Loucy (cell line): Measurements from ENCODE around the gene BRD1.

Experiments
- H2AFZ ChIP-seq: fragments of 200-600 bp; sonication (generic); 2 replicates; pipeline ENCODE4 v1.6.0; 2016; ENCODE audit warnings: antibody characterized with exemption, mild to moderate bottlenecking, low read length, moderate library complexity
- H3F3A ChIP-seq: fragments of 200-600 bp; 2 replicates; pipeline ENCODE4 v1.6.0; 2016; ENCODE audit warnings: antibody characterized with exemption, low read depth, mild to moderate bottlenecking
- H3K27me3 ChIP-seq: fragments of 200-600 bp; sonication (generic); 2 replicates; pipeline ENCODE4 v1.6.1; 2014; ENCODE audit warnings: low read length, mild to moderate bottlenecking; ENCODE audit not compliant: insufficient read depth, poor library complexity, severe bottlenecking
- H3K36me3 ChIP-seq: fragments of 200-600 bp; sonication (generic); 2 replicates; pipeline ENCODE4 v1.6.1; 2016; ENCODE audit warnings: low read length; ENCODE audit not compliant: insufficient read depth
- H3K4me1 ChIP-seq: fragments of 200-600 bp; sonication (generic); 2 replicates; pipeline ENCODE4 v1.5.1; 2014; ENCODE audit warnings: low read length, mild to moderate bottlenecking; ENCODE audit not compliant: insufficient read depth, poor library complexity, severe bottlenecking
- H3K4me2 ChIP-seq: fragments of 200-600 bp; sonication (generic); 2 replicates; pipeline ENCODE4 v1.6.0; 2014; ENCODE audit warnings: antibody characterized with exemption, low read length, low read depth, mild to moderate bottlenecking; ENCODE audit not compliant: poor library complexity, severe bottlenecking
- H3K4me3 ChIP-seq: fragments of 200-600 bp; sonication (generic); 2 replicates; pipeline ENCODE4 v1.5.1; 2014; ENCODE audit warnings: low read length, mild to moderate bottlenecking, mixed read lengths; ENCODE audit not compliant: poor library complexity, severe bottlenecking
- H3K79me2 ChIP-seq: fragments of 200-600 bp; sonication (generic); 2 replicates; pipeline ENCODE4 v1.6.1; 2014; ENCODE audit warnings: low read length; ENCODE audit not compliant: insufficient read depth
- H3K9ac ChIP-seq: fragments of 200-600 bp; sonication (generic); 2 replicates; pipeline ENCODE4 v1.6.0; 2014; ENCODE audit warnings: mild to moderate bottlenecking, low read depth, low read length, moderate library complexity; ENCODE audit not compliant: poor library complexity, severe bottlenecking
- H3K9me2 ChIP-seq: fragments of 200-600 bp; sonication (generic); replicated peaks from 2 replicates; pipeline ENCODE4 v1.6.1; 2016; ENCODE audit warnings: low read depth, low read length, mixed read lengths
- H3K9me3 ChIP-seq: fragments of 200-600 bp; sonication (generic); 2 replicates; pipeline ENCODE4 v1.6.1; 2014; ENCODE audit warnings: mild to moderate bottlenecking, antibody characterized with exemption, low read length, low read depth; ENCODE audit not compliant: insufficient read depth
- H4K20me1 ChIP-seq: fragments of 200-600 bp; sonication (generic); 2 replicates; pipeline ENCODE4 v1.6.0; 2014; ENCODE audit warnings: antibody characterized with exemption, low read length, mild to moderate bottlenecking; ENCODE audit not compliant: insufficient read depth, poor library complexity, severe bottlenecking
- CTCF ChIP-seq: fragments of 200-600 bp; sonication (generic); conservative IDR thresholded peaks from 2 replicates; pipeline ENCODE4 v1.5.1; 2014; ENCODE audit warnings: mild to moderate bottlenecking, antibody characterized with exemption, low read length
- EZH2phosphoT487 ChIP-seq: fragments of 200-600 bp; IDR thresholded peaks from 2 replicates; pipeline ENCODE4 v1.6.1; 2018; ENCODE audit warnings: antibody characterized with exemption, mild to moderate bottlenecking, moderate library complexity, borderline replicate concordance

BRD1 gene

GRCh38 chr22:49827853-49828598, at the start of gene BRD1:
TSS of gene BRD1 (minus strand) at chr22:49827873. CDS start at chr22:49824317, 3,556 bp downstream.
- peak within 1 kb of the TSS; percentile 82 for H2AFZ ChIP-seq
- no peak for TF ChIP-seq CTCF
- TF ChIP-seq EZH2phosphoT487 = no peak

GRCh38 chr22:49873228-49873940, 45.7 kb upstream of the BRD1 start:
- peaks cover 17% of the 10 kb centered on the region; the same call in 1 of the 2 replicates for H3K36me3 ChIP-seq
- peaks cover 99% of the 10 kb centered on the region for H3K79me2 ChIP-seq
- H3K9ac ChIP-seq = no peak overlapping the region
- H3F3A ChIP-seq = peaks cover 9% of the 10 kb centered on the region
- peaks cover 41% of the 10 kb centered on the region for H3K4me1 ChIP-seq
- H4K20me1 ChIP-seq = peaks cover 64% of the 10 kb centered on the region
- H3K9me3 ChIP-seq = peaks cover 4% of the 10 kb centered on the region; the same call in 1 of the 2 replicates
- no peak for TF ChIP-seq EZH2phosphoT487
- H3K27me3 ChIP-seq = no peaks in the 10 kb centered on the region
- no peak overlapping the region for H2AFZ ChIP-seq
- H3K9me2 ChIP-seq = no peaks in the 10 kb centered on the region
- peak overlapping the region; percentile 27 for H3K4me2 ChIP-seq
- H3K4me3 ChIP-seq = no peak overlapping the region

More at GRCh38 chr22:49827853-49828598, at the start of gene BRD1:
- Histone ChIP-seq H3K9me2 (no peaks in the 10 kb centered on the region), H3K9me3 (no peaks in the 10 kb centered on the region), H3K4me1 (peaks cover 48% of the 10 kb centered on the region), H3K4me2 (peak within 1 kb of the TSS; percentile 97), H4K20me1 (peaks cover 40% of the 10 kb centered on the region), H3K9ac (peak within 1 kb of the TSS; percentile 92), H3K27me3 (no peaks in the 10 kb centered on the region), H3K4me3 (peak within 1 kb of the TSS; percentile 82), H3F3A (no peaks in the 10 kb centered on the region), H3K36me3 (peaks cover 13% of the 10 kb centered on the region; the same call in 1 of the 2 replicates), H3K79me2 (peaks cover 56% of the 10 kb centered on the region)

- Histone ChIP-seq H3K4me1 (peaks cover 51% of the 10 kb centered on the region), H3K36me3 (peaks cover 8% of the 10 kb centered on the region; the same call in 1 of the 2 replicates), H3F3A (peaks cover 12% of the 10 kb centered on the region), H3K4me3 (no peak overlapping the region), H3K79me2 (peaks cover 99% of the 10 kb centered on the region), H3K4me2 (peak overlapping the region; percentile 6), H3K27me3 (no peaks in the 10 kb centered on the region), H3K9me3 (peaks cover 4% of the 10 kb centered on the region; the same call in 1 of the 2 replicates), H3K9ac (no peak overlapping the region), H4K20me1 (peaks cover 60% of the 10 kb centered on the region), H3K9me2 (no peaks in the 10 kb centered on the region), H2AFZ (no peak overlapping the region)
- no peak for TF ChIP-seq CTCF
Measured at GRCh38 chr22:49872347-49872746, 44.7 kb upstream of the BRD1 start.
